IMR-90 (cell line): Measurements from ENCODE around the gene STEAP3.

Source experiments
- CEBPB ChIP-seq: IDR thresholded peaks from 2 replicates; pipeline ENCODE4 v1.6.1; 2012; ENCODE audit warnings: low read depth, low read length, improper control_type of control experiment
- CHD1 ChIP-seq: IDR thresholded peaks from 2 replicates; pipeline ENCODE4 v1.6.1; 2012; ENCODE audit warnings: low read depth, low read length, improper control_type of control experiment
- FOS ChIP-seq: fragments of 150-350 bp; IDR thresholded peaks from 2 replicates; pipeline ENCODE4 v1.6.1; 2016; ENCODE audit warnings: low read depth, low read length
- MAFK ChIP-seq: IDR thresholded peaks from 2 replicates; pipeline ENCODE4 v1.6.1; 2012; ENCODE audit warnings: low read depth, low read length, improper control_type of control experiment
- MXI1 ChIP-seq: IDR thresholded peaks from 2 replicates; pipeline ENCODE4 v1.6.1; 2012; ENCODE audit warnings: low read depth, mild to moderate bottlenecking, low read length, moderate library complexity, borderline replicate concordance
- NFE2L2 ChIP-seq: fragments of 150-350 bp; IDR thresholded peaks from 2 replicates; pipeline ENCODE4 v1.6.1; 2016; ENCODE audit warnings: low read depth, mild to moderate bottlenecking, low read length
- POLR2A ChIP-seq: IDR thresholded peaks from 2 replicates; pipeline ENCODE4 v1.6.1; 2012; ENCODE audit warnings: mild to moderate bottlenecking, low read depth, low read length
- RCOR1 ChIP-seq: IDR thresholded peaks from 2 replicates; pipeline ENCODE4 v1.6.1; 2012; ENCODE audit warnings: mild to moderate bottlenecking, low read length, improper control_type of control experiment; ENCODE audit not compliant: insufficient replicate concordance
- RFX5 ChIP-seq: IDR thresholded peaks from 2 replicates; pipeline ENCODE4 v1.8.0; 2012; ENCODE audit warnings: low read depth, mild to moderate bottlenecking, low read length, moderate library complexity
- TF ChIP-seq, protein P1 (sequence below): conservative IDR thresholded peaks from 2 replicates; pipeline ENCODE4 v1.5.1; 2012; ENCODE audit warnings: mild to moderate bottlenecking, low read depth, low read length, improper control_type of control experiment
- TF ChIP-seq, protein P2 (sequence below): fragments of 150-350 bp; IDR thresholded peaks from 2 replicates; pipeline ENCODE4 v1.6.1; 2017; ENCODE audit warnings: mild to moderate bottlenecking, antibody characterized with exemption, low read length, low read depth

DNA sequence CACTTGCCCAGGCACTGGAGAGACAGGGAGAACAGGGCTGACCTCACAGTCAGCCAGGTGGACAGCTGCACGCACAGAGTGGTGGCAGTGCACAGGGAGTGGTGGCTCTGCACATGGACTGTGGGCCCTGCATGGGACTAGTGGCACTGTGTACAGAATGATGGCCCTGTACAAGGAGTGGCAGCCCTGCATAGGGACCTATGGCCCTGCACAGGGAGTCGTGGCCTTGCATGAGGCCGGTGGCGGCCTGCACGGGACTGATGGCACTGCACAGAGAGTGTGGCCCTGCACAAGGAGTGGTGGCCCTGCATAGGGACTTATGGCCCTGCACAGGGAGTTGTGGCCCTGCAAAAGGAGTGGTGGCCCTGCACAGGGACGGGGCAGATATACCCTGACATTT lies 19.1 kb upstream of the STEAP3 start:
- TF ChIP-seq, protein P1, sequence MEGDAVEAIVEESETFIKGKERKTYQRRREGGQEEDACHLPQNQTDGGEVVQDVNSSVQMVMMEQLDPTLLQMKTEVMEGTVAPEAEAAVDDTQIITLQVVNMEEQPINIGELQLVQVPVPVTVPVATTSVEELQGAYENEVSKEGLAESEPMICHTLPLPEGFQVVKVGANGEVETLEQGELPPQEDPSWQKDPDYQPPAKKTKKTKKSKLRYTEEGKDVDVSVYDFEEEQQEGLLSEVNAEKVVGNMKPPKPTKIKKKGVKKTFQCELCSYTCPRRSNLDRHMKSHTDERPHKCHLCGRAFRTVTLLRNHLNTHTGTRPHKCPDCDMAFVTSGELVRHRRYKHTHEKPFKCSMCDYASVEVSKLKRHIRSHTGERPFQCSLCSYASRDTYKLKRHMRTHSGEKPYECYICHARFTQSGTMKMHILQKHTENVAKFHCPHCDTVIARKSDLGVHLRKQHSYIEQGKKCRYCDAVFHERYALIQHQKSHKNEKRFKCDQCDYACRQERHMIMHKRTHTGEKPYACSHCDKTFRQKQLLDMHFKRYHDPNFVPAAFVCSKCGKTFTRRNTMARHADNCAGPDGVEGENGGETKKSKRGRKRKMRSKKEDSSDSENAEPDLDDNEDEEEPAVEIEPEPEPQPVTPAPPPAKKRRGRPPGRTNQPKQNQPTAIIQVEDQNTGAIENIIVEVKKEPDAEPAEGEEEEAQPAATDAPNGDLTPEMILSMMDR, result no peak
- TF ChIP-seq POLR2A, result no peak
- no peak for TF ChIP-seq CHD1
- TF ChIP-seq, protein P2, sequence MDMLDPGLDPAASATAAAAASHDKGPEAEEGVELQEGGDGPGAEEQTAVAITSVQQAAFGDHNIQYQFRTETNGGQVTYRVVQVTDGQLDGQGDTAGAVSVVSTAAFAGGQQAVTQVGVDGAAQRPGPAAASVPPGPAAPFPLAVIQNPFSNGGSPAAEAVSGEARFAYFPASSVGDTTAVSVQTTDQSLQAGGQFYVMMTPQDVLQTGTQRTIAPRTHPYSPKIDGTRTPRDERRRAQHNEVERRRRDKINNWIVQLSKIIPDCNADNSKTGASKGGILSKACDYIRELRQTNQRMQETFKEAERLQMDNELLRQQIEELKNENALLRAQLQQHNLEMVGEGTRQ, result no peak
- TF ChIP-seq CEBPB, result no peak
- no peak for TF ChIP-seq RCOR1
- TF ChIP-seq MXI1, result no peak
- TF ChIP-seq MAFK, result no peak
- no peak for TF ChIP-seq RFX5
- no peak for TF ChIP-seq FOS
- TF ChIP-seq NFE2L2, result no peak
